GM18951 (cell line): ENCODE results near the gene RIPOR3.
"Not testable (repeated sequence)": the region's sequence is repeated elsewhere in the genome, so short reads cannot be mapped to it uniquely, and the experiment has no call there.

ENCODE experiments used
- POLR2A ChIP-seq: IDR thresholded peaks from 4 replicates; pipeline ENCODE4 v1.6.1; 2011; ENCODE audit warnings: mild to moderate bottlenecking; ENCODE audit not compliant: insufficient read length, insufficient read depth; ENCODE audit errors: extremely low read depth
- in situ Hi-C: fragments of 300-500 bp; cut with MboI; formaldehyde crosslinking; loops from one replicate; pipeline ENCODE4 v1.12.0; 2022; ENCODE audit warnings: low sequenced_read_pairs, mixed read lengths, inconsistent platforms; ENCODE audit not compliant: unreplicated experiment

RIPOR3 gene

GRCh38 chr20:50577175-50578018, 113.9 kb downstream of the RIPOR3 start:
- no peak for TF ChIP-seq POLR2A
- in situ Hi-C loops, result loop anchor here (10.0 kb wide), 3 partner anchors 73 to 393 kb away; no protein-coding TSS in a partner anchor

- TF ChIP-seq POLR2A, result no peak
- in situ Hi-C loops, result loop anchor here (10.0 kb wide), 3 partner anchors 71 to 391 kb away; no protein-coding TSS in a partner anchor
These were observed 115.2 kb downstream of the RIPOR3 start for GRCh38 chr20:50575865-50576720.

GRCh38 chr20:50574586-50574985, 116.8 kb downstream of the RIPOR3 start:
- in situ Hi-C loops, result loop anchor here (10.0 kb wide), 3 partner anchors 70 to 390 kb away; no protein-coding TSS in a partner anchor
- TF ChIP-seq POLR2A, result no peak

- in situ Hi-C loops, result loop anchor here (10.0 kb wide), 3 partner anchors 69 to 389 kb away; no protein-coding TSS in a partner anchor
- no peak for TF ChIP-seq POLR2A
These were observed 117.2 kb downstream of the RIPOR3 start for GRCh38 chr20:50574108-50574507.

- in situ Hi-C loops, result loop anchor here (10.0 kb wide), 3 partner anchors 68 to 388 kb away; no protein-coding TSS in a partner anchor
These were observed 118.2 kb downstream of the RIPOR3 start for GRCh38 chr20:50572938-50573777.

GRCh38 chr20:50571466-50571865, 119.9 kb downstream of the RIPOR3 start:
- TF ChIP-seq POLR2A, result no peak
- in situ Hi-C loops, result loop anchor here (10.0 kb wide), 3 partner anchors 67 to 387 kb away; no protein-coding TSS in a partner anchor

More at GRCh38 chr20:50572938-50573777, 118.2 kb downstream of the RIPOR3 start:
- no peak for TF ChIP-seq POLR2A

GRCh38 chr20:50569864-50570836, 121.2 kb downstream of the RIPOR3 start:
- in situ Hi-C loops, result loop anchor here (10.0 kb wide), 3 partner anchors 65 to 385 kb away; no protein-coding TSS in a partner anchor
- TF ChIP-seq POLR2A, result no peak

- in situ Hi-C loops, result not testable (repeated sequence)
These were observed 121.9 kb downstream of the RIPOR3 start for GRCh38 chr20:50569487-50569863.

- TF ChIP-seq POLR2A, result no peak
- in situ Hi-C loops, result no loop called here
These were observed 122.8 kb downstream of the RIPOR3 start for GRCh38 chr20:50568549-50568942.

GRCh38 chr20:50567860-50568548, 123.3 kb downstream of the RIPOR3 start:
- in situ Hi-C loops, result no loop called here
- TF ChIP-seq POLR2A, result no peak

GRCh38 chr20:50565871-50566270, 125.5 kb downstream of the RIPOR3 start:
- no peak for TF ChIP-seq POLR2A
- in situ Hi-C loops, result no loop called here
